ENCODE data around the gene ASB13.

Gene ASB13

GRCh38 chr10:5606864-5607263 is 59.5 kb downstream of the ASB13 start:
- in situ Hi-C loops (cut with HindIII; ENCODE audit: low sequenced_read_pairs): no loop called here
- no peak for DNase-seq (ENCODE audit: low read depth)
- TF ChIP-seq CTCF (IDR thresholded peaks at IDR 0.05; ENCODE audit: low read depth, low read length, missing control alignments): no peak
- H3K4me3 ChIP-seq (ENCODE audit: low read depth, low read length): no peak overlapping the region

- in situ Hi-C loops (cut with HindIII; ENCODE audit: low sequenced_read_pairs): no loop called here
- TF ChIP-seq CTCF (IDR thresholded peaks at IDR 0.05; ENCODE audit: low read depth, low read length, missing control alignments): no peak
- H3K4me3 ChIP-seq (ENCODE audit: low read depth, low read length): no peak overlapping the region
- no peak for DNase-seq (ENCODE audit: low read depth)
Measured at GRCh38 chr10:5606321-5606720, 60.1 kb downstream of the ASB13 start.

- no peak overlapping the region for H3K4me3 ChIP-seq (ENCODE audit: low read depth, low read length)
- in situ Hi-C loops (cut with HindIII; ENCODE audit: low sequenced_read_pairs): no loop called here
- no peak for DNase-seq (ENCODE audit: low read depth)
- TF ChIP-seq CTCF (IDR thresholded peaks at IDR 0.05; ENCODE audit: low read depth, low read length, missing control alignments): no peak
Measured at GRCh38 chr10:5604961-5605360, 61.4 kb downstream of the ASB13 start.

GRCh38 chr10:5604236-5604925 is 62.0 kb downstream of the ASB13 start:
- H3K4me3 ChIP-seq (ENCODE audit: low read depth, low read length): no peak overlapping the region
- no peak for DNase-seq (ENCODE audit: low read depth)
- no peak for TF ChIP-seq CTCF (IDR thresholded peaks at IDR 0.05; ENCODE audit: low read depth, low read length, missing control alignments)
- in situ Hi-C loops (cut with HindIII; ENCODE audit: low sequenced_read_pairs): no loop called here

- no peak for TF ChIP-seq CTCF (IDR thresholded peaks at IDR 0.05; ENCODE audit: low read depth, low read length, missing control alignments)
- no peak for DNase-seq (ENCODE audit: low read depth)
- H3K4me3 ChIP-seq (ENCODE audit: low read depth, low read length): no peak overlapping the region
- in situ Hi-C loops (cut with HindIII; ENCODE audit: low sequenced_read_pairs): no loop called here
Measured at GRCh38 chr10:5603848-5604170, 62.6 kb downstream of the ASB13 start.

GRCh38 chr10:5603091-5603847 is 63.1 kb downstream of the ASB13 start:
- no peak overlapping the region for H3K4me3 ChIP-seq (ENCODE audit: low read depth, low read length)
- TF ChIP-seq CTCF (IDR thresholded peaks at IDR 0.05; ENCODE audit: low read depth, low read length, missing control alignments): no peak
- DNase-seq (ENCODE audit: low read depth): no peak
- in situ Hi-C loops (cut with HindIII; ENCODE audit: low sequenced_read_pairs): no loop called here
